BJ (cell line): ENCODE measurements around the gene PRDM16. TPM values are rescaled to one million over a fixed set of nuclear protein-coding genes. Genes with fewer than 3 reads are reported as not detected.

Experiments used
- CTCF ChIA-PET: fragments of 350-600 bp; formaldehyde crosslinking; extraction: SDS; loops from one replicate; lab custom pipeline; 2021; ENCODE audit warnings: antibody characterized with exemption, inconsistent platforms; lab: Yijun Ruan, JAX
- POLR2A ChIA-PET: fragments of 300-600 bp; sonication (Branson Sonifier 250); formaldehyde crosslinking; extraction: SDS; loops from one replicate; lab custom pipeline; 2021; ENCODE audit warnings: antibody characterized with exemption; lab: Charles Lee
- DNase-seq: peaks from one replicate; pipeline ENCODE4 v3.0.0-alpha.2; 2011; ENCODE audit warnings: low read depth
- H3K27me3 ChIP-seq: 2 replicates; pipeline ENCODE4 v1.6.0; 2011; ENCODE audit warnings: low read length; ENCODE audit not compliant: control insufficient read depth, insufficient read depth
- H3K36me3 ChIP-seq: 2 replicates; pipeline ENCODE4 v1.5.1; 2011; ENCODE audit warnings: low read length; ENCODE audit not compliant: control insufficient read depth, insufficient read depth
- H3K4me3 ChIP-seq: 2 replicates; pipeline ENCODE4 v1.5.1; 2011; ENCODE audit warnings: low read depth, mild to moderate bottlenecking, control low read depth, low read length
- polyA plus RNA-seq: library from polyadenylated mRNA; depleted of rRNA; stranded (reverse); fragments of >200 nt; gene quantifications from 2 replicates; pipeline ENCODE4 v1.2.3, GENCODE V29; 2011
- TF ChIP-seq, protein P1 (sequence below): IDR thresholded peaks from 2 replicates; pipeline ENCODE4 v1.5.1; 2011; ENCODE audit warnings: low read depth, mild to moderate bottlenecking, control low read depth, inconsistent platforms, low read length, moderate library complexity; ENCODE audit not compliant: insufficient read depth

Gene PRDM16
- polyA plus RNA-seq, 1 experiment, result 0.02 TPM

DNA sequence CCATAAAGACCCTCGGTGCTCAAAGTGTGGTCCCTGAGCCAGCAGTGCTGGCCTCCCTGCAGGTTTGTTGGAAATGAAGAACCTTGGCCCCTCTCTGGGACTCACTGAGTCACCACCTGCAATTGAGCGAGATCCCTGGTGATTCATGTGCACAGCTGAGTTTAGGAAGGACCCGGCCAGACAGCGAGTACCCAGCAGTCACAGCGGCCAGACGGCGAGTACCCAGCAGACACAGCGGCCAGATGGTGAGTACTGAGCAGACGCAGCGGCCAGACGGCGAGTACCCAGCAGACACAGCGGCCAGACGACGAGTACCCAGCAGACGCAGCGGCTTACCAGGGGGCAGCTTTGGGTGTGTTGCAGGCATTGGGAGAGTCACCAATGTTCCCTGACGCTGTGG lies 123.8 kb downstream of the PRDM16 start:
- POLR2A ChIA-PET, result no interaction called here
- DNase-seq, result no peak

DNA sequence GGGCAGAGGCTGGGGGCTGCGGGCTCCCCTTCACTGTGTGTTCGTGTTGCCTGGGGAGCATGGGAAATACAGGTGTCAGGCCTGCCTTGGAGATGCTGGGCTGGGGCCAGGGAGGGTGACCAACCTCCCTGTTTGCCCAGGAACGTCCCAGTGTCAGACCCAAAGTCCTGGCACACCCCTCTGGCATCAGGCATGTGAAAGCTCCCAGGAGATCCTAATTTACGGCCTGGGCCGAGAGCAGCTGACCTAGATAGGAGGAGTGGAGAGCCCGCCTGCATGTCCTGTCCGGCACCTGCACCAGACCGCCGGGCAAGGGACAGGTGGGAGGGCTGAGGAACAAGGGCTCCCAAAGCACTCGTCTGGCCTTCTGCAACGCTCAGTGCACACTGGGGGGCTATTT lies 124.8 kb downstream of the PRDM16 start:
- CTCF ChIA-PET, result no interaction called here
- no peaks in the 10 kb centered on the region for H3K27me3 ChIP-seq

More for the DNA sequence above, 123.8 kb downstream of the PRDM16 start:
- CTCF ChIA-PET, result no interaction called here
- Histone ChIP-seq H3K4me3 (no peak overlapping the region), H3K27me3 (no peaks in the 10 kb centered on the region), H3K36me3 (no peaks in the 10 kb centered on the region)
- TF ChIP-seq, protein P1, sequence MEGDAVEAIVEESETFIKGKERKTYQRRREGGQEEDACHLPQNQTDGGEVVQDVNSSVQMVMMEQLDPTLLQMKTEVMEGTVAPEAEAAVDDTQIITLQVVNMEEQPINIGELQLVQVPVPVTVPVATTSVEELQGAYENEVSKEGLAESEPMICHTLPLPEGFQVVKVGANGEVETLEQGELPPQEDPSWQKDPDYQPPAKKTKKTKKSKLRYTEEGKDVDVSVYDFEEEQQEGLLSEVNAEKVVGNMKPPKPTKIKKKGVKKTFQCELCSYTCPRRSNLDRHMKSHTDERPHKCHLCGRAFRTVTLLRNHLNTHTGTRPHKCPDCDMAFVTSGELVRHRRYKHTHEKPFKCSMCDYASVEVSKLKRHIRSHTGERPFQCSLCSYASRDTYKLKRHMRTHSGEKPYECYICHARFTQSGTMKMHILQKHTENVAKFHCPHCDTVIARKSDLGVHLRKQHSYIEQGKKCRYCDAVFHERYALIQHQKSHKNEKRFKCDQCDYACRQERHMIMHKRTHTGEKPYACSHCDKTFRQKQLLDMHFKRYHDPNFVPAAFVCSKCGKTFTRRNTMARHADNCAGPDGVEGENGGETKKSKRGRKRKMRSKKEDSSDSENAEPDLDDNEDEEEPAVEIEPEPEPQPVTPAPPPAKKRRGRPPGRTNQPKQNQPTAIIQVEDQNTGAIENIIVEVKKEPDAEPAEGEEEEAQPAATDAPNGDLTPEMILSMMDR, result no peak

DNA sequence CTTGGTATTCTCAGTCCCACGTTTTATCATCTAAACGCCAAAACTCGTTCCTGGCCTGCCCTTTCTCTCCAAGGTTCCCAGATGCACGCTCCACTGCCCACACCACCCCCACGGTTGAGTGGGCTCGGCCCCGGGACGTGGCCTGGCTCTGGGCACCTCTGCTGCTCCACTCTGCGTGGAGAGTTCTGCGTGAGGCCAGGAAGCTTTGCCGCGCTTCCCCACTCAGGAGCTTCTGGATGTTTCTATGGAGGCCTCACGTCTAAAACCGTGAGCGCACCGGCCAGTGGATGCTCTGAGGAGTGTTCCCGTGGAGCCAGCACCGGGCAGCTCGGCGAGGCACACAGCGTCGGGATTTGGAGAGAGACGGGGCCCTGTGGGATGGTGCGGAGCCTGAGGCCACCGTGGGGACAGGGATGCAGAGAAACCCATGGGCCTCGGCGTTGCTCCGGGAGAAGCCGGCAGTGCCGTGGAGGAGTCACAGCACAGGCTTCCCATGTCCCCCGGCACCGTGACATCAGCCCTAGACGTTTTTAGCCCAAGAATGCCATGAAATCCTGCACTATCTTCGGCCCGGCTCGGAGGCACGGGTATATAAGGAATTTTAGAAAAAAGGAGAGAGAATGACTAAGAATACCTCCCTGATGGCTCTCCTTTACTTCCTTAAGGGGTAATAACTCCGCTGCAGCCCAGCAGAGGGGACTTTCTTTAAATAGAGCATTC lies 125.9 kb downstream of the PRDM16 start:
- ChIA-PET CTCF (no interaction called here), POLR2A (no interaction called here)
- TF ChIP-seq, protein P1, result no peak
- Histone ChIP-seq H3K4me3 (no peak overlapping the region), H3K27me3 (no peaks in the 10 kb centered on the region), H3K36me3 (no peaks in the 10 kb centered on the region)
- DNase-seq, result no peak

More for the DNA sequence above, 124.8 kb downstream of the PRDM16 start:
- POLR2A ChIA-PET, result no interaction called here
- no peak for DNase-seq
- TF ChIP-seq, protein P1, result no peak
- no peaks in the 10 kb centered on the region for H3K36me3 ChIP-seq
- no peak overlapping the region for H3K4me3 ChIP-seq

DNA sequence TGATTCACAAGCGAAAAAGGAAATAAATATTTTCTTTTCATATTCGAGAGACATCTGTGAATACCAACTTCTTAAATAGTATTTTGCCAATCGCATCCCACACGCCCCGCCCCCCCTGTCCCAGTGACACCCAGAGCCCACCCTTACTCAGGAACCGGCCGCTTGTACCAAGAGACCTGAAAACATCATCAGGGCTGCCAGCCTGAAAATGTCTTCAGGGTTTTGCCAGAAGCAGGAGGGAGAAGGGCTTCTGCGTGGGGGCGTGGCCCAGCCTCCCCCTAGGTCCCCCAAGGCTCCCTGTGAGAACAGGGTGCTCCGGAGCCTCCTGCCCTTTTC lies 126.4 kb downstream of the PRDM16 start:
- POLR2A ChIA-PET, result no interaction called here
- H3K36me3 ChIP-seq, result no peaks in the 10 kb centered on the region
- no peaks in the 10 kb centered on the region for H3K27me3 ChIP-seq
- no peak overlapping the region for H3K4me3 ChIP-seq
- CTCF ChIA-PET, result no interaction called here
- DNase-seq, result no peak
- TF ChIP-seq, protein P1, result no peak

DNA sequence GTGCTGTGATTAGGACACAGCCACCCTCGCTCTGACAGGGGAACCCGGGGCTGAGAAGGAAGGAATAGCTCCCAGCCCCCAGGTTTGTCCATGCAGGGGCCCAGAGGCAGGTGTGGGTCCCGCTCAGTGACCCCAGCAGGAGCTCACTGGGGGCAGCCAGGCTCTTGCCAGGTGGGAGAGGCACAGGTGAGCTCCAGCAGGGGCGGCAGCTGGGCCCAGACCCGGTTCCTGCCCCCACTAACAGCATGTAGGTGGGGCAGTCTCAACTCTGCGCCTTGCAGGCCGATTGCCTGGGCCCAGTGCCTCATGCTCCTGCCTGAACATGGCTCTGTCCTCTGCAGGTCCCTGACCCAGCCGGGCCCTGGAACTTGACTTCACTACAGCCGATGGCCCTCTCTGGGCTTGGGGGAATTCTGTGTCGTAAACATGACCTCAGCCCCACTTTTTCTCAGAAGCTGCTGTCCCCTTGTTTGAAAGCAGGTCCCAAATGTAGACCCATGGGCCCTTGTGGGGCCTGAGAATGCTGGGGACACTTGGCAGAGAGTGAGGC lies 127.0 kb downstream of the PRDM16 start:
- ChIA-PET CTCF (interaction anchor here (0.6 kb wide), 1 partner anchor 647 kb away, joined by 3 read pairs; no protein-coding TSS in a partner anchor), POLR2A (no interaction called here)

More for the DNA sequence above, 127.0 kb downstream of the PRDM16 start:
- Histone ChIP-seq H3K27me3 (no peaks in the 10 kb centered on the region), H3K4me3 (no peak overlapping the region), H3K36me3 (no peaks in the 10 kb centered on the region)
- TF ChIP-seq, protein P1, result no peak
- no peak for DNase-seq
